HCT116 (cell line): ENCODE data around the gene NT5DC3.

Experiments
- CEBPB ChIP-seq: IDR thresholded peaks from 2 replicates; pipeline ENCODE4 v1.6.1; 2012; ENCODE audit warnings: low read depth
- CTCF ChIP-seq, 3 experiments: fragments of 200-600 bp in 1 of 3; sonication (generic) in 1 of 3; IDR thresholded peaks in 2 of 3; conservative IDR thresholded peaks in 1 of 3; 2 replicates each; pipeline ENCODE4 v1.5.1; 2012 to 2017; ENCODE audit warnings: low read depth in 2 of 3, low read length in 2 of 3, antibody characterized with exemption in 1 of 3, borderline replicate concordance in 1 of 3, control low read depth in 1 of 3, mild to moderate bottlenecking in 1 of 3, mixed read lengths in 1 of 3, mixed run types in 1 of 3, moderate library complexity in 1 of 3; ENCODE audit not compliant: insufficient read depth in 1 of 3
- EZH2 ChIP-seq: fragments of 200-600 bp; sonication (generic); IDR thresholded peaks from 2 replicates; pipeline ENCODE4 v1.6.1; 2017; ENCODE audit warnings: antibody characterized with exemption, mixed run types
- JUND ChIP-seq: IDR thresholded peaks from 2 replicates; pipeline ENCODE4 v1.6.1; 2012
- POLR2A ChIP-seq: IDR thresholded peaks from 2 replicates; pipeline ENCODE4 v1.7.0; 2011; ENCODE audit warnings: borderline replicate concordance; ENCODE audit not compliant: insufficient read depth, insufficient read length; ENCODE audit errors: extremely low read depth
- RAD21 ChIP-seq: IDR thresholded peaks from 2 replicates; pipeline ENCODE4 v1.6.1; 2012; ENCODE audit warnings: low read depth, mild to moderate bottlenecking
- REST ChIP-seq: IDR thresholded peaks from 2 replicates; pipeline ENCODE4 v1.6.1; 2012; ENCODE audit warnings: low read depth
- ZFX ChIP-seq: fragments of 450-650 bp; IDR thresholded peaks from 2 replicates; pipeline ENCODE4 v1.6.1; 2017

- TF ChIP-seq CTCF (IDR thresholded peaks at IDR 0.05 in 2 of 3, conservative IDR thresholded peaks at IDR 0.05 in 1 of 3; ENCODE audit: borderline replicate concordance in 1 of 3, insufficient read depth in 1 of 3, low read depth in 2 of 3, low read length in 2 of 3): no peak
- TF ChIP-seq POLR2A: no peak
- no peak for TF ChIP-seq EZH2
- TF ChIP-seq CEBPB: no peak
- no peak for TF ChIP-seq RAD21
- no peak for TF ChIP-seq JUND
- TF ChIP-seq ZFX: no peak
- TF ChIP-seq REST: no peak
Measured at GRCh38 chr12:103819312-103819711, 21.7 kb downstream of the NT5DC3 start.
